ENCODE results near the gene HMCES.
A peak's percentile ranks its signal among the peaks of the same experiment; 100 is the strongest.

DNA sequence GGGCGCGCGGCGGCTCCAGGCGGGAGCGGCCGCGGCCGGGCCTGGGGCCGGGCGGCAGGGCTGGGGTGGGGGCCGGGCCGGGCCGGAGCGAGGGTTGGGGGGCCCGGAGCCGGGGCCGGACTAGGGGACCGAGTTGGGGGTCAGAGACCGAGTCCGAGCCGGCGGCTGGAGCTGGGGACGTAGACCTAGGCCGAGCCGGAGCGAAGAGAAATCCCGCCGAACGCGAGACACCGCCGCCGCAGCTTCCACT is 37.3 kb downstream of the HMCES start:
- TF ChIP-seq CTCF (IDR thresholded peaks at IDR 0.05): no peak
- TF ChIP-seq POLR2A (IDR thresholded peaks at IDR 0.05): peak in 1 of 2 donors; percentile 96

Data from tibial nerve (tissue), 3 donors.